Measurements from ENCODE around the gene PIP4P1.

GRCh38 chr14:20468764-20469241 is 7.6 kb upstream of the PIP4P1 start:
- no peak for TF ChIP-seq CTCF (IDR thresholded peaks at IDR 0.05; ENCODE audit: insufficient read depth, low read depth, low read length)
- TF ChIP-seq EZH2 (IDR thresholded peaks at IDR 0.05; ENCODE audit: insufficient read depth, low read length): no peak
